Keratinocyte (primary cell): ENCODE measurements around the gene CDK10. TPM values are rescaled to one million over a fixed set of nuclear protein-coding genes. Genes with fewer than 3 reads are reported as not detected.
"Not testable (repeated sequence)": the region's sequence is repeated elsewhere in the genome, so short reads cannot be mapped to it uniquely, and the experiment has no call there.

Source experiments
- DNase-seq: peaks from one replicate; pipeline ENCODE4 v3.0.0-alpha.2; 2011; ENCODE audit warnings: low read depth, missing footprints, low spot score
- FAIRE-seq: peaks from 2 replicates; lab custom pipeline; 2011; peaks lifted over from hg19 to GRCh38; lab: Jason Lieb, UNC
- H2AFZ ChIP-seq: 2 replicates; pipeline ENCODE4 v1.6.0; 2012; ENCODE audit warnings: low read length, control low read depth, inconsistent platforms; ENCODE audit not compliant: control insufficient read depth
- H3K27ac ChIP-seq: 2 replicates; pipeline ENCODE4 v1.5.1; 2011; ENCODE audit warnings: low read length; ENCODE audit not compliant: control insufficient read depth, insufficient read depth
- H3K27me3 ChIP-seq: 3 replicates; pipeline ENCODE4 v1.6.0; 2011; ENCODE audit warnings: low read length; ENCODE audit not compliant: control insufficient read depth, insufficient read depth; ENCODE audit errors: extremely low read depth
- H3K36me3 ChIP-seq, 2 experiments: 2 replicates in 1 of 2; 3 replicates in 1 of 2; pipeline ENCODE4 v1.5.1; 2011; ENCODE audit warnings: low read length in 2 of 2, mild to moderate bottlenecking in 1 of 2; ENCODE audit not compliant: control insufficient read depth in 2 of 2, insufficient read depth in 2 of 2; ENCODE audit errors: extremely low read depth in 1 of 2
- H3K4me1 ChIP-seq: 3 replicates; pipeline ENCODE4 v1.5.1; 2011; ENCODE audit warnings: low read length; ENCODE audit not compliant: control insufficient read depth, insufficient read depth; ENCODE audit errors: extremely low read depth
- H3K4me2 ChIP-seq: 3 replicates; pipeline ENCODE4 v1.6.0; 2011; ENCODE audit warnings: low read depth, low read length; ENCODE audit not compliant: control insufficient read depth, insufficient read depth; ENCODE audit errors: extremely low read depth
- H3K4me3 ChIP-seq, 3 experiments: fragments of 200-600 bp in 1 of 3; sonication (generic) in 1 of 3; 2 replicates in 2 of 3; 3 replicates in 1 of 3; pipeline ENCODE4 v1.5.1; 2011 to 2016; ENCODE audit warnings: low read length in 3 of 3, mild to moderate bottlenecking in 3 of 3, control low read depth in 2 of 3, inconsistent platforms in 1 of 3, low read depth in 1 of 3, mixed read lengths in 1 of 3, mixed run types in 1 of 3, moderate library complexity in 1 of 3; ENCODE audit not compliant: control insufficient read depth in 2 of 3, insufficient read depth in 2 of 3; ENCODE audit errors: extremely low read depth in 1 of 3
- H3K79me2 ChIP-seq: 2 replicates; pipeline ENCODE4 v1.6.0; 2012; ENCODE audit warnings: low read length; ENCODE audit not compliant: control insufficient read depth, insufficient read depth
- H3K9ac ChIP-seq: 3 replicates; pipeline ENCODE4 v1.6.0; 2011; ENCODE audit warnings: low read length; ENCODE audit not compliant: control insufficient read depth, insufficient read depth; ENCODE audit errors: extremely low read depth
- H3K9me1 ChIP-seq: 3 replicates; pipeline ENCODE4 v1.6.0; 2011; ENCODE audit warnings: low read length; ENCODE audit not compliant: control insufficient read depth, insufficient read depth; ENCODE audit errors: extremely low read depth
- H3K9me3 ChIP-seq: 2 replicates; pipeline ENCODE4 v1.5.1; 2012; ENCODE audit warnings: low read depth, low read length; ENCODE audit not compliant: control insufficient read depth
- H4K20me1 ChIP-seq: 3 replicates; pipeline ENCODE4 v1.6.0; 2011; ENCODE audit warnings: low read length; ENCODE audit not compliant: control insufficient read depth, insufficient read depth; ENCODE audit errors: extremely low read depth
- CTCF ChIP-seq, 3 experiments: IDR thresholded peaks in 1 of 3; conservative IDR thresholded peaks in 1 of 3; optimal IDR thresholded peaks in 1 of 3; 2 replicates in 2 of 3; 3 replicates in 1 of 3; pipeline versions ENCODE3 to v1.5.1; 2011; ENCODE audit warnings: low read length in 3 of 3, mild to moderate bottlenecking in 3 of 3, moderate library complexity in 2 of 3, control low read depth in 1 of 3, inconsistent platforms in 1 of 3; ENCODE audit not compliant: insufficient read depth in 2 of 3; ENCODE audit errors: extremely low read depth in 1 of 3
- EZH2 ChIP-seq: IDR thresholded peaks from one replicate; pipeline ENCODE4 v1.6.1; 2012; ENCODE audit warnings: inconsistent platforms, mild to moderate bottlenecking, low read length, moderate library complexity
- dilution Hi-C: fragments of 300-500 bp; cut with MboI; formaldehyde crosslinking; loops from one replicate; pipeline ENCODE4 v1.7.0; 2020; ENCODE audit warnings: low sequenced_read_pairs; ENCODE audit not compliant: extremely low pct_ligation_motif_present
- polyA plus RNA-seq, 5 experiments: library from polyadenylated mRNA; depleted of rRNA in 3 of 5; stranded (reverse) in 3 of 5; stranded (forward) in 1 of 5; unstranded in 1 of 5; fragments of >200 nt; gene quantifications; 1 replicate in 1 of 5; 2 replicates in 3 of 5; 3 replicates in 1 of 5; pipeline versions ENCODE4 v1.2.1 to v1.2.3, GENCODE V29; 2011 to 2012; ENCODE audit warnings: missing spikeins in 2 of 5, low read depth in 1 of 5, low replicate concordance in 1 of 5

Gene CDK10
- polyA plus RNA-seq, 1 donor (not counting 4 experiments of a cell fraction or from before 2014, with no cell fraction given), result 30.6 TPM

DNA sequence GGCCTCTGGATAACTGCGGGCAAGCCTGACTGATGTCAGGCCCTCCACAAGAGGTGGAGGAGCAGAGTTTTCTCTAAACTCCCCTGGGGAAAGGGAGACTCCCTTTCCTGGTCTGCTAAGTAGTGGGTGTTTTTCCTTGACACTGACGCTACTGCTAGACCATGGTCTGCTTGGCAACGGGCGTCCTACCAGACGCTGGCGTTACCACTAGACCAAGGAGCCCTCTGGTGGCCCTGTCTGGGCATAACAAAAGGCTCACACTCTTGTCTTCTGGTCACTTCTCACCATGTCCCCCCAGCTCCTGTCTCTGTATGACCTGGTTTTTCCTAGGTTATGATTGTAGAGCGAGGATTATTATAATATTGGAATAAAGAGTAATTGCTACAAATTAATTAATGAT, 19.5 kb upstream of the CDK10 start:
- dilution Hi-C loops, H3K79me2 ChIP-seq, DNase-seq: not testable (repeated sequence)

DNA sequence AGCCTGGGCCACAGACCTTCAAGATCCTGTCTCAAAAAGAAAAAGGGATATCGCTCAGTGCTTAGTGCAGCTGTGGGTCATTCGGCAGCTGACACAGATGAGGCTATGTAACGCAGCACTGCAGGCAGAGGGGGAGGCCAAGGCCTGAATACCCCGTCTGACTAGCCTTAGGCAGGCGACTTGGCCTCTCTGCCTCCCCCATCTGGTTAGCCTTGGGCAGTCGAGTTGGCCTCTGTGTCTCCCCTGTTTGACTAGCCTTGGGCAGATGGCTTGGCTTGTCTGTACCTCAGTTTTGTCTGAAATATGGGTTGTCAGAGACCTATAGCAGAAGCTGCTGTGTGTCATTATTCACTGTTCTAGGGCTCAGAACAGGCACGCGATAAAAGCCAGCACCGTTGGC, 18.9 kb upstream of the CDK10 start:
- H4K20me1 ChIP-seq, result no peaks in the 10 kb centered on the region
- H3K27me3 ChIP-seq, result no peaks in the 10 kb centered on the region
- H3K27ac ChIP-seq, result no peak overlapping the region
- DNase-seq (no peak), FAIRE-seq (no peak)
- H3K4me2 ChIP-seq, result no peak overlapping the region
- TF ChIP-seq CTCF (optimal IDR thresholded peaks at IDR 0.05 in 1 of 3, IDR thresholded peaks at IDR 0.05 in 1 of 3, conservative IDR thresholded peaks at IDR 0.05 in 1 of 3; ENCODE audit: extremely low read depth in 1 of 3, insufficient read depth in 2 of 3, low read length in 3 of 3) (peak in 1 of 3 experiments; percentile 14), EZH2 (no peak)
- H3K4me3 ChIP-seq, result no peak overlapping the region
- no peaks in the 10 kb centered on the region for H3K79me2 ChIP-seq
- dilution Hi-C loops, result no loop called here
- peaks cover 6% of the 10 kb centered on the region for H3K4me1 ChIP-seq
- no peak overlapping the region for H3K9ac ChIP-seq
- H3K36me3 ChIP-seq, result peaks cover 0 to 4% of the 10 kb centered on the region in 2 experiments
- H2AFZ ChIP-seq, result no peak overlapping the region
- no peaks in the 10 kb centered on the region for H3K9me1 ChIP-seq
- no peaks in the 10 kb centered on the region for H3K9me3 ChIP-seq

More for the DNA sequence above, 19.5 kb upstream of the CDK10 start:
- not testable (repeated sequence) for H2AFZ ChIP-seq, H3K27ac ChIP-seq, H3K9me1 ChIP-seq, FAIRE-seq, H3K4me1 ChIP-seq, H3K4me3 ChIP-seq, H4K20me1 ChIP-seq, H3K9me3 ChIP-seq, H3K27me3 ChIP-seq, H3K4me2 ChIP-seq, H3K9ac ChIP-seq, H3K36me3 ChIP-seq
- TF ChIP-seq CTCF (optimal IDR thresholded peaks at IDR 0.05 in 1 of 3, IDR thresholded peaks at IDR 0.05 in 1 of 3, conservative IDR thresholded peaks at IDR 0.05 in 1 of 3; ENCODE audit: extremely low read depth in 1 of 3, insufficient read depth in 2 of 3, low read length in 3 of 3), result peak in 2 of 3 experiments; percentile 1 to 41
